Liver (tissue), 10 donors: ENCODE results near the gene KANSL1. TPM values are rescaled to one million over a fixed set of nuclear protein-coding genes. Genes with fewer than 3 reads are reported as not detected.

Source experiments
- DNase-seq: peaks from one replicate; pipeline ENCODE4 v3.0.0-alpha.2; 2017; ENCODE audit warnings: low spot score
- H3K27ac ChIP-seq, 2 donors: one replicate each; pipeline ENCODE4 v1.7.0; 2013; ENCODE audit warnings: inconsistent platforms in 2 of 2, low read length in 2 of 2, control low read depth in 1 of 2, low read depth in 1 of 2, mild to moderate bottlenecking in 1 of 2
- H3K27me3 ChIP-seq, 4 donors: one replicate each; pipeline versions ENCODE4 v1.6.1 to v1.7.0; 2013; ENCODE audit warnings: low read length in 3 of 4, inconsistent platforms in 1 of 4, mild to moderate bottlenecking in 1 of 4, moderate library complexity in 1 of 4; ENCODE audit not compliant: control insufficient read depth in 4 of 4, insufficient read depth in 4 of 4
- H3K36me3 ChIP-seq, 4 donors: one replicate each; pipeline versions ENCODE4 v1.6.1 to v1.7.0; 2013; ENCODE audit warnings: low read length in 3 of 4, mild to moderate bottlenecking in 3 of 4, low read depth in 1 of 4, moderate library complexity in 1 of 4; ENCODE audit not compliant: control insufficient read depth in 4 of 4, insufficient read depth in 3 of 4
- H3K4me1 ChIP-seq, 4 donors: one replicate each; pipeline versions ENCODE4 v1.6.1 to v1.7.0; 2013; ENCODE audit warnings: low read length in 3 of 4, mild to moderate bottlenecking in 3 of 4, moderate library complexity in 1 of 4; ENCODE audit not compliant: control insufficient read depth in 4 of 4, insufficient read depth in 4 of 4
- H3K4me3 ChIP-seq, 3 donors: one replicate each; pipeline versions ENCODE4 v1.6.1 to v1.7.0; 2013; ENCODE audit warnings: low read length in 3 of 3, control low read depth in 1 of 3, low read depth in 1 of 3, mild to moderate bottlenecking in 1 of 3
- H3K9ac ChIP-seq, 2 donors: one replicate each; pipeline ENCODE4 v1.7.0; 2013; ENCODE audit warnings: low read length in 2 of 2, mild to moderate bottlenecking in 2 of 2, moderate library complexity in 2 of 2, control low read depth in 1 of 2, low read depth in 1 of 2
- H3K9me3 ChIP-seq, 4 donors: one replicate each; pipeline versions ENCODE4 v1.6.1 to v1.7.0; 2013; ENCODE audit warnings: low read length in 3 of 4; ENCODE audit not compliant: control insufficient read depth in 4 of 4
- NR2F2 ChIP-seq: IDR thresholded peaks from 2 replicates; pipeline ENCODE4 v1.6.1; 2016; ENCODE audit warnings: antibody characterized with exemption
- WGBS: extraction: QIAGEN DNeasy Blood & Tissue Kit; methylation state at CpG from one replicate; pipeline ENCODE4 v1.1.7; 2013; 5-methylcytosine and 5-hydroxymethylcytosine counted together
- polyA plus RNA-seq, 2 donors: library from polyadenylated mRNA; stranded (reverse) in 1 of 2; unstranded in 1 of 2; fragments of 200-250 nt in 1 of 2; fragments of >200 nt in 1 of 2; fragmentation: Nextera tagmentation in 1 of 2; extraction: Ambion mirVana in 1 of 2; gene quantifications; one replicate each; pipeline versions ENCODE4 v1.2.1 to v1.2.3, GENCODE V29; 2013 to 2015
- small RNA-seq: library from RNA; depleted of rRNA; stranded (forward); fragments of <200 nt; gene quantifications from one replicate; pipeline ENCODE3, GENCODE V24; 2014
- total RNA-seq, 2 donors: library from RNA; depleted of rRNA; stranded (reverse); fragments of >200 nt; gene quantifications; one replicate each; pipeline ENCODE4 v1.2.3, GENCODE V29; 2014
- donor health status: healthy.
- donor health status: healthy.
- donor health status: healthy.
- donor health status: healthy.
- donor health status: healthy.

The KANSL1 gene
- total and polyA plus RNA-seq, 4 donors, result 5.5 to 86.3 (median 24.0) TPM

GRCh38 chr17:45980855-45981254, 212.4 kb downstream of the KANSL1 start:
- no peaks in the 10 kb centered on the region for H3K9me3 ChIP-seq
- WGBS, result 92% methylated on average over 6 of the region's 6 CpGs
- H3K27me3 ChIP-seq, result no peaks in the 10 kb centered on the region
- no peak for TF ChIP-seq NR2F2
- H3K27ac ChIP-seq, result no peak overlapping the region
- no peak overlapping the region for H3K9ac ChIP-seq
- no peaks in the 10 kb centered on the region for H3K36me3 ChIP-seq
- DNase-seq, result no peak
- H3K4me3 ChIP-seq, result no peak overlapping the region
- H3K4me1 ChIP-seq, result no peaks in the 10 kb centered on the region

Small RNAs within 50 kb of the gene (small RNA-seq; reads per million reads assigned to genes)
- not detected for gene RF00019

Other genes starting within 250 kb of the KANSL1 start
- gene STH, start 194.2 kb downstream of the KANSL1 start, total RNA-seq, result not detected
- gene STH, start 194.2 kb downstream of the KANSL1 start, polyA plus RNA-seq, result not detected
- gene LRRC37A, start 101.7 kb upstream of the KANSL1 start, total RNA-seq, result 1 to 10 TPM in 1 of 2 donors, under 1 TPM in 1; 0.98 to 2.6 TPM
- gene LRRC37A, start 101.7 kb upstream of the KANSL1 start, polyA plus RNA-seq, result under 1 TPM; 0.17 to 0.90 TPM
- 1 to 10 TPM; 1.9 to 6.7 TPM for gene ARL17B, start 168.3 kb upstream of the KANSL1 start, total RNA-seq
- 1 to 10 TPM; 3.0 to 8.7 TPM for gene ARL17B, start 168.3 kb upstream of the KANSL1 start, polyA plus RNA-seq